Islet of Langerhans (tissue), 1 donor: ENCODE data around the gene ALDH3A1.

Experiments used
- FAIRE-seq: peaks from one replicate; lab custom pipeline; 2011; peaks lifted over from hg19 to GRCh38; lab: Jason Lieb, UNC

The ALDH3A1 gene

GRCh38 chr17:19703106-19703827, 44.8 kb downstream of the ALDH3A1 start:
- FAIRE-seq, result no peak

GRCh38 chr17:19702217-19702641, 45.9 kb downstream of the ALDH3A1 start:
- FAIRE-seq, result no peak
